Body of pancreas (tissue), 4 donors: Measurements from ENCODE around the gene FAM117A.

ENCODE experiments used
- CTCF ChIP-seq, 7 experiments: fragments of 450-650 bp in 4 of 7; fragments of 200-600 bp in 3 of 7; sonication (generic) in 3 of 7; IDR thresholded peaks; one replicate each; pipeline ENCODE4 v1.5.1; 2016 to 2019; ENCODE audit warnings: antibody characterized with exemption in 7 of 7
- POLR2A ChIP-seq, 3 donors: fragments of 450-650 bp; IDR thresholded peaks; one replicate each; pipeline ENCODE4 v1.6.1; 2016; ENCODE audit warnings: antibody characterized with exemption in 3 of 3, mild to moderate bottlenecking in 2 of 3

GRCh38 chr17:49763735-49764558, at the start of gene FAM117A:
- no peak for TF ChIP-seq CTCF (IDR thresholded peaks at IDR 0.05)
- peak in 2 of 3 donors; percentile 78 to 85 for TF ChIP-seq POLR2A (IDR thresholded peaks at IDR 0.05)
